ENCODE results near the gene ATG5. TPM values are rescaled to one million over a fixed set of nuclear protein-coding genes. Genes with fewer than 3 reads are reported as not detected.
A peak's percentile ranks its signal among the peaks of the same experiment; 100 is the strongest.

The ATG5 gene
- total and polyA plus RNA-seq, 9 of the 15 experiments (the other 6 are each of a cell fraction or from before 2014, with no cell fraction given), result 29.0 to 80.0 (median 53.2) TPM

GRCh38 chr6:106149472-106150069 lies 176.0 kb downstream of the ATG5 start:
- no peak for DNase-seq (ENCODE audit: extremely low read depth in 1 of 4, low spot score in 3 of 4)
- no TSS peak for BruUV-seq (replicated peaks)
- H3K4me2 ChIP-seq (ENCODE audit: insufficient read depth, low read length), result no peak overlapping the region
- H4K20me1 ChIP-seq (replicated peaks; ENCODE audit: control insufficient read depth, insufficient read depth, low read length), result 0 out of 2 replicates have a peak, but pooled peaks cover 3% of the 10 kb centered on the region
- no peaks in the 10 kb centered on the region for H3K79me2 ChIP-seq (ENCODE audit: control insufficient read depth, insufficient read depth, low read length)
- no peak for FAIRE-seq
- ChIA-PET POLR2A (no interaction called here), CTCF (ENCODE audit: low intra/inter-chr PET ratio) (no interaction called here)
- no peaks in the 10 kb centered on the region for H3K9me3 ChIP-seq (replicated peaks; ENCODE audit: control insufficient read depth, insufficient read depth, low read depth, low read length)
- no peak for ATAC-seq
- in situ Hi-C loops (cut with MboI), result no loop called here
- intact Hi-C loops (cut with micrococcal nuclease), result no loop called here
- no peak overlapping the region for H3K27ac ChIP-seq (ENCODE audit: extremely low read depth, low read depth, low read length)
- no peaks in the 10 kb centered on the region for H3K36me3 ChIP-seq (ENCODE audit: control insufficient read depth, insufficient read depth, low read length)
- no peaks in the 10 kb centered on the region for H3K27me3 ChIP-seq (ENCODE audit: control insufficient read depth in 2 of 2, insufficient read depth in 2 of 2, low read length in 2 of 2)
- H2AFZ ChIP-seq (ENCODE audit: low read depth, low read length), result no peak overlapping the region
- no peaks in the 10 kb centered on the region for H3K9me1 ChIP-seq (ENCODE audit: control insufficient read depth, insufficient read depth, low read length)
- H3K4me3 ChIP-seq, result no peak overlapping the region
- peak; percentile 41; the same call in 1 of the 2 replicates for TF ChIP-seq ATF3 (IDR thresholded peaks at IDR 0.05)
- TF ChIP-seq ATF3 (CRISPR knock-in tag; conservative IDR thresholded peaks at IDR 0.05), result no peak
- no peak for TF ChIP-seq PTRF (tag; IDR thresholded peaks at IDR 0.05)
- no peak for TF ChIP-seq ZNF778 (CRISPR knock-in tag; IDR thresholded peaks at IDR 0.05)
- no peak for TF ChIP-seq ZBTB9 (CRISPR knock-in tag; IDR thresholded peaks at IDR 0.05)
- no peak for TF ChIP-seq ETV5 (CRISPR knock-in tag; IDR thresholded peaks at IDR 0.05; ENCODE audit: low read depth)
- no peak for TF ChIP-seq SIRT6 (IDR thresholded peaks at IDR 0.05; ENCODE audit: low read depth, low read length)
- TF ChIP-seq STAG1 (CRISPR knock-in tag; IDR thresholded peaks at IDR 0.05; ENCODE audit: borderline replicate concordance), result no peak
- no peak for TF ChIP-seq TFAP4 (CRISPR knock-in tag; IDR thresholded peaks at IDR 0.05; ENCODE audit: borderline replicate concordance)
- TF ChIP-seq SMARCB1 (IDR thresholded peaks at IDR 0.05; ENCODE audit: insufficient read length, low read depth), result no peak
- no peak for TF ChIP-seq RBM39 (optimal IDR thresholded peaks at IDR 0.05; ENCODE audit: low read depth, low read length)
- no peak for TF ChIP-seq SREBF1 (IDR thresholded peaks at IDR 0.05; ENCODE audit: borderline replicate concordance, low read depth, low read length)
- no peak for TF ChIP-seq KAT8 (IDR thresholded peaks at IDR 0.05; ENCODE audit: low read depth)
- no peak for TF ChIP-seq ATF1 (CRISPR knock-in tag; IDR thresholded peaks at IDR 0.05)
- 0 out of 2 replicates have a peak, but pooled peaks have one; percentile 12 for TF ChIP-seq ATF1 (tag; IDR thresholded peaks at IDR 0.05)
- no peak for TF ChIP-seq POLR2H (tag; IDR thresholded peaks at IDR 0.05; ENCODE audit: low read depth)
- TF ChIP-seq JUN (IDR thresholded peaks at IDR 0.05; ENCODE audit: borderline replicate concordance, low read depth, low read length), result peak; percentile 8; the same call in 1 of the 2 replicates
- no peak for TF ChIP-seq JUN (CRISPR knock-in tag; IDR thresholded peaks at IDR 0.05; ENCODE audit: borderline replicate concordance)
- 18% methylated on average over 1 of the region's 1 CpG for WGBS (ENCODE audit: insufficient coverage, low coverage, missing lambda C conversion rate)
- peaks cover 5 to 12% of the 10 kb centered on the region in 2 experiments; a peak in 4 of 5 replicates for H3K4me1 ChIP-seq (replicated peaks in 1 of 2; ENCODE audit: control insufficient read depth in 2 of 2, insufficient read depth in 2 of 2, low read length in 2 of 2)
- no peak overlapping the region for H3K9ac ChIP-seq (ENCODE audit: insufficient read depth in 1 of 2, low read depth in 2 of 2, low read length in 2 of 2)

All from K562 (cell line).